HepG2 (cell line): ENCODE measurements around the gene USP30. TPM values are rescaled to one million over a fixed set of nuclear protein-coding genes. Genes with fewer than 3 reads are reported as not detected.

Experiments
- BCL6 ChIP-seq: IDR thresholded peaks from 2 replicates; pipeline ENCODE4 v1.6.1; 2016; ENCODE audit warnings: missing genetic modification reagents, missing compliant biosample characterization
- HNF4A ChIP-seq: sonication (generic); formaldehyde crosslinking; IDR thresholded peaks from 2 replicates; pipeline ENCODE4 v1.4.0; 2020; ENCODE audit warnings: missing genetic modification reagents
- KDM5B ChIP-seq: sonication (generic); formaldehyde crosslinking; IDR thresholded peaks from 2 replicates; pipeline ENCODE4 v1.4.0; 2020; ENCODE audit warnings: missing genetic modification reagents, mild to moderate bottlenecking, borderline replicate concordance
- RBM39 ChIP-seq: fragments of 200-400 bp; formaldehyde crosslinking; IDR thresholded peaks from one replicate; pipeline ENCODE4 v1.6.1; 2018; ENCODE audit warnings: antibody characterized with exemption, mild to moderate bottlenecking, low read depth, low read length; ENCODE audit not compliant: poor library complexity, severe bottlenecking
- ZNF770 ChIP-seq: sonication (generic); formaldehyde crosslinking; IDR thresholded peaks from 2 replicates; pipeline ENCODE4 v1.5.0; 2020; ENCODE audit warnings: mild to moderate bottlenecking, missing genetic modification reagents
- polyA plus RNA-seq, 8 experiments: library from polyadenylated mRNA; depleted of rRNA in 3 of 8; stranded (reverse) in 7 of 8; unstranded in 1 of 8; fragments of >200 nt; fragmentation: Illumina TruSeq in 4 of 8; extraction: Trizol in 4 of 8; gene quantifications; 2 replicates each; pipeline versions ENCODE4 v1.2.1 to v1.2.3, GENCODE V29; 2011 to 2016; ENCODE audit warnings: low read depth in 4 of 8, missing spikeins in 1 of 8, mixed read lengths in 1 of 8; ENCODE audit not compliant: insufficient read depth in 1 of 8
- total RNA-seq, 5 experiments: library from RNA; depleted of rRNA; stranded (reverse); fragments of >200 nt; fragmentation: Illumina TruSeq; extraction: Trizol; gene quantifications; 2 replicates each; pipeline ENCODE4 v1.2.3, GENCODE V29; 2016; ENCODE audit warnings: low read depth in 1 of 5
- TF ChIP-seq, protein P1 (sequence below): sonication (generic); formaldehyde crosslinking; IDR thresholded peaks from 2 replicates; pipeline ENCODE4 v1.5.1; 2020; ENCODE audit warnings: mild to moderate bottlenecking, missing genetic modification reagents, moderate library complexity
- TF ChIP-seq, protein P2 (sequence below): sonication (generic); formaldehyde crosslinking; conservative IDR thresholded peaks from 2 replicates; pipeline ENCODE4 v1.4.0; 2020; ENCODE audit warnings: missing genetic modification reagents

Gene USP30
- total and polyA plus RNA-seq, 2 of the 13 experiments (the other 11 are each of a cell fraction or from before 2014, with no cell fraction given) = 11.2 to 20.8 TPM

GRCh38 chr12:109069307-109070271 lies 17.2 kb downstream of the USP30 start (continued):
- TF ChIP-seq, protein P1, sequence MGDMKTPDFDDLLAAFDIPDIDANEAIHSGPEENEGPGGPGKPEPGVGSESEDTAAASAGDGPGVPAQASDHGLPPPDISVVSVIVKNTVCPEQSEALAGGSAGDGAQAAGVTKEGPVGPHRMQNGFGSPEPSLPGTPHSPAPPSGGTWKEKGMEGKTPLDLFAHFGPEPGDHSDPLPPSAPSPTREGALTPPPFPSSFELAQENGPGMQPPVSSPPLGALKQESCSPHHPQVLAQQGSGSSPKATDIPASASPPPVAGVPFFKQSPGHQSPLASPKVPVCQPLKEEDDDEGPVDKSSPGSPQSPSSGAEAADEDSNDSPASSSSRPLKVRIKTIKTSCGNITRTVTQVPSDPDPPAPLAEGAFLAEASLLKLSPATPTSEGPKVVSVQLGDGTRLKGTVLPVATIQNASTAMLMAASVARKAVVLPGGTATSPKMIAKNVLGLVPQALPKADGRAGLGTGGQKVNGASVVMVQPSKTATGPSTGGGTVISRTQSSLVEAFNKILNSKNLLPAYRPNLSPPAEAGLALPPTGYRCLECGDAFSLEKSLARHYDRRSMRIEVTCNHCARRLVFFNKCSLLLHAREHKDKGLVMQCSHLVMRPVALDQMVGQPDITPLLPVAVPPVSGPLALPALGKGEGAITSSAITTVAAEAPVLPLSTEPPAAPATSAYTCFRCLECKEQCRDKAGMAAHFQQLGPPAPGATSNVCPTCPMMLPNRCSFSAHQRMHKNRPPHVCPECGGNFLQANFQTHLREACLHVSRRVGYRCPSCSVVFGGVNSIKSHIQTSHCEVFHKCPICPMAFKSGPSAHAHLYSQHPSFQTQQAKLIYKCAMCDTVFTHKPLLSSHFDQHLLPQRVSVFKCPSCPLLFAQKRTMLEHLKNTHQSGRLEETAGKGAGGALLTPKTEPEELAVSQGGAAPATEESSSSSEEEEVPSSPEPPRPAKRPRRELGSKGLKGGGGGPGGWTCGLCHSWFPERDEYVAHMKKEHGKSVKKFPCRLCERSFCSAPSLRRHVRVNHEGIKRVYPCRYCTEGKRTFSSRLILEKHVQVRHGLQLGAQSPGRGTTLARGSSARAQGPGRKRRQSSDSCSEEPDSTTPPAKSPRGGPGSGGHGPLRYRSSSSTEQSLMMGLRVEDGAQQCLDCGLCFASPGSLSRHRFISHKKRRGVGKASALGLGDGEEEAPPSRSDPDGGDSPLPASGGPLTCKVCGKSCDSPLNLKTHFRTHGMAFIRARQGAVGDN (CRISPR knock-in tag) = peak; percentile 37; the same call in 1 of the 2 replicates
- TF ChIP-seq BCL6 (CRISPR knock-in tag) (no peak), ZNF770 (CRISPR knock-in tag) (peak; percentile 59; the same call in 1 of the 2 replicates), RBM39 (no peak), HNF4A (CRISPR knock-in tag) (peak; percentile 52), KDM5B (CRISPR knock-in tag) (0 out of 2 replicates have a peak, but pooled peaks have one; percentile 20)
- TF ChIP-seq, protein P2, sequence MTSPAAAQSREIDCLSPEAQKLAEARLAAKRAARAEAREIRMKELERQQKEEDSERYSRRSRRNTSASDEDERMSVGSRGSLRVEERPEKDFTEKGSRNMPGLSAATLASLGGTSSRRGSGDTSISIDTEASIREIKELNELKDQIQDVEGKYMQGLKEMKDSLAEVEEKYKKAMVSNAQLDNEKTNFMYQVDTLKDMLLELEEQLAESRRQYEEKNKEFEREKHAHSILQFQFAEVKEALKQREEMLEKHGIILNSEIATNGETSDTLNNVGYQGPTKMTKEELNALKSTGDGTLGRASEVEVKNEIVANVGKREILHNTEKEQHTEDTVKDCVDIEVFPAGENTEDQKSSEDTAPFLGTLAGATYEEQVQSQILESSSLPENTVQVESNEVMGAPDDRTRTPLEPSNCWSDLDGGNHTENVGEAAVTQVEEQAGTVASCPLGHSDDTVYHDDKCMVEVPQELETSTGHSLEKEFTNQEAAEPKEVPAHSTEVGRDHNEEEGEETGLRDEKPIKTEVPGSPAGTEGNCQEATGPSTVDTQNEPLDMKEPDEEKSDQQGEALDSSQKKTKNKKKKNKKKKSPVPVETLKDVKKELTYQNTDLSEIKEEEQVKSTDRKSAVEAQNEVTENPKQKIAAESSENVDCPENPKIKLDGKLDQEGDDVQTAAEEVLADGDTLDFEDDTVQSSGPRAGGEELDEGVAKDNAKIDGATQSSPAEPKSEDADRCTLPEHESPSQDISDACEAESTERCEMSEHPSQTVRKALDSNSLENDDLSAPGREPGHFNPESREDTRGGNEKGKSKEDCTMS = no peak
- TF ChIP-seq, all 625 proteins: peak for 13
